SK-N-SH (cell line): ENCODE data around the gene GLDC. TPM values are rescaled to one million over a fixed set of nuclear protein-coding genes. Genes with fewer than 3 reads are reported as not detected.
"Not testable (repeated sequence)": the region's sequence is repeated elsewhere in the genome, so short reads cannot be mapped to it uniquely, and the experiment has no call there.

Source experiments
- CTCF ChIA-PET: fragments of 300-600, 350-600 bp; formaldehyde crosslinking; extraction: SDS; loops from one replicate; lab custom pipeline; 2021; lab: Yijun Ruan, JAX
- POLR2A ChIA-PET: fragments of 350-600 bp; sonication (Branson Sonifier 250); formaldehyde crosslinking; extraction: SDS; loops from one replicate; lab custom pipeline; 2020; ENCODE audit warnings: antibody characterized with exemption, inconsistent platforms; lab: Yijun Ruan, JAX
- DNase-seq: peaks from one replicate; pipeline ENCODE4 v3.0.0; 2012
- H2AFZ ChIP-seq: fragments of 200-600 bp; sonication (generic); 2 replicates; pipeline ENCODE4 v1.8.1; 2016; ENCODE audit warnings: antibody characterized with exemption, mild to moderate bottlenecking, low read depth
- H3F3A ChIP-seq: fragments of 200-600 bp; sonication (generic); replicated peaks from 2 replicates; pipeline ENCODE3; 2016; ENCODE audit warnings: antibody characterized with exemption, mild to moderate bottlenecking; ENCODE audit not compliant: insufficient read depth
- H3K27ac ChIP-seq, 2 experiments: fragments of 200-500 bp in 1 of 2; fragments of 200-600 bp in 1 of 2; sonication (Bioruptor generic) in 1 of 2; sonication (generic), shearing (Covaris generic) in 1 of 2; 2 replicates each; pipeline versions ENCODE4 v1.5.1 to v1.6.1; 2014 to 2016; ENCODE audit warnings: low read depth in 2 of 2, inconsistent platforms in 1 of 2, low read length in 1 of 2, mild to moderate bottlenecking in 1 of 2, mixed read lengths in 1 of 2
- H3K27me3 ChIP-seq: fragments of 200-600 bp; sonication (generic), shearing (Covaris generic); 2 replicates; pipeline ENCODE4 v1.6.1; 2016; ENCODE audit warnings: mixed run types; ENCODE audit not compliant: insufficient read depth
- H3K36me3 ChIP-seq, 2 experiments: fragments of 200-500 bp in 1 of 2; fragments of 200-600 bp in 1 of 2; sonication (Bioruptor generic) in 1 of 2; sonication (generic) in 1 of 2; replicated peaks in 1 of 2; 2 replicates each; pipeline versions ENCODE3 to v1.5.1; 2014 to 2016; ENCODE audit warnings: low read length in 1 of 2, mild to moderate bottlenecking in 1 of 2; ENCODE audit not compliant: insufficient read depth in 2 of 2, control insufficient read depth in 1 of 2
- H3K4me1 ChIP-seq, 2 experiments: fragments of 200-500 bp in 1 of 2; fragments of 200-600 bp in 1 of 2; sonication (Bioruptor generic) in 1 of 2; sonication (generic), shearing (Covaris generic) in 1 of 2; 2 replicates each; pipeline versions ENCODE4 v1.5.1 to v1.6.1; 2014 to 2016; ENCODE audit warnings: low read depth in 1 of 2, low read length in 1 of 2, mixed run types in 1 of 2; ENCODE audit not compliant: insufficient read depth in 2 of 2, control insufficient read depth in 1 of 2
- H3K4me2 ChIP-seq: fragments of 200-600 bp; sonication (generic), shearing (Covaris generic); 2 replicates; pipeline ENCODE4 v1.6.1; 2017; ENCODE audit warnings: mixed run types
- H3K4me3 ChIP-seq, 2 experiments: fragments of 200-500 bp in 1 of 2; fragments of 200-600 bp in 1 of 2; sonication (Bioruptor generic) in 1 of 2; sonication (generic), shearing (Covaris generic) in 1 of 2; 2 replicates each; pipeline versions ENCODE4 v1.5.1 to v1.8.1; 2014 to 2016; ENCODE audit warnings: low read depth in 2 of 2, inconsistent platforms in 1 of 2, low read length in 1 of 2, mild to moderate bottlenecking in 1 of 2, mixed read lengths in 1 of 2, moderate library complexity in 1 of 2
- H3K79me2 ChIP-seq: fragments of 200-600 bp; sonication (generic); 2 replicates; pipeline ENCODE4 v1.8.1; 2017; ENCODE audit warnings: mild to moderate bottlenecking; ENCODE audit not compliant: insufficient read depth
- H3K9ac ChIP-seq: fragments of 200-600 bp; sonication (generic); 2 replicates; pipeline ENCODE4 v1.6.1; 2017; ENCODE audit warnings: mixed run types
- H3K9me2 ChIP-seq: fragments of 200-600 bp; sonication (generic); 2 replicates; pipeline ENCODE4 v1.6.1; 2017; ENCODE audit warnings: mixed run types
- H3K9me3 ChIP-seq: fragments of 200-600 bp; sonication (generic); 2 replicates; pipeline ENCODE4 v1.6.1; 2017; ENCODE audit warnings: mixed run types, mild to moderate bottlenecking, moderate library complexity
- H4K20me1 ChIP-seq: fragments of 200-600 bp; sonication (generic); 2 replicates; pipeline ENCODE4 v1.6.1; 2017; ENCODE audit warnings: mild to moderate bottlenecking, mixed run types; ENCODE audit not compliant: insufficient read depth
- CHD2 ChIP-seq: fragments of 150-350 bp; IDR thresholded peaks from 2 replicates; pipeline ENCODE4 v1.6.1; 2018; ENCODE audit warnings: low read length; ENCODE audit not compliant: partially characterized antibody
- ELF1 ChIP-seq: IDR thresholded peaks from 2 replicates; pipeline ENCODE4 v1.4.0; 2012
- EP300 ChIP-seq, 2 experiments: IDR thresholded peaks; 2 replicates each; pipeline versions ENCODE4 v1.4.0 to v1.6.1; 2012; ENCODE audit warnings: borderline replicate concordance in 1 of 2, low read depth in 1 of 2, low read length in 1 of 2
- FOXJ3 ChIP-seq: sonication (generic); formaldehyde crosslinking; IDR thresholded peaks from 2 replicates; pipeline ENCODE4 v1.5.1; 2020; ENCODE audit warnings: mild to moderate bottlenecking, missing genetic modification reagents
- MEF2A ChIP-seq: IDR thresholded peaks from 2 replicates; pipeline ENCODE4 v1.4.0; 2012; ENCODE audit warnings: low read depth, borderline replicate concordance
- MXI1 ChIP-seq: IDR thresholded peaks from 2 replicates; pipeline ENCODE4 v1.6.1; 2012; ENCODE audit warnings: mild to moderate bottlenecking, low read depth, low read length, improper control_type of control experiment
- POLR2AphosphoS5 ChIP-seq: IDR thresholded peaks from 2 replicates; pipeline ENCODE4 v1.6.1; 2012; ENCODE audit warnings: low read depth, low read length
- RAD21 ChIP-seq: IDR thresholded peaks from 2 replicates; pipeline ENCODE4 v1.6.1; 2012; ENCODE audit warnings: mild to moderate bottlenecking, low read length
- TCF12 ChIP-seq: IDR thresholded peaks from 2 replicates; pipeline ENCODE4 v1.4.0; 2012
- TEAD4 ChIP-seq: IDR thresholded peaks from 2 replicates; pipeline ENCODE4 v1.4.0; 2012; ENCODE audit warnings: mild to moderate bottlenecking, borderline replicate concordance; ENCODE audit not compliant: insufficient read depth
- WGBS: methylation state at CpG from one replicate; pipeline ENCODE4 v1.1.6; 2017; ENCODE audit warnings: low lambda C conversion rate; 5-methylcytosine and 5-hydroxymethylcytosine counted together
- polyA plus RNA-seq, 3 experiments: library from polyadenylated mRNA; depleted of rRNA; stranded (reverse); fragments of >200 nt; gene quantifications; 2 replicates each; pipeline ENCODE4 v1.2.3, GENCODE V29; 2012
- TF ChIP-seq, protein P1 (sequence below): IDR thresholded peaks from 2 replicates; pipeline ENCODE4 v1.4.0; 2012; ENCODE audit warnings: low read depth, borderline replicate concordance
- TF ChIP-seq, protein P2 (sequence below): fragments of 200-600 bp; sonication (generic); IDR thresholded peaks from 2 replicates; pipeline ENCODE4 v1.6.1; 2017; ENCODE audit warnings: antibody characterized with exemption, mild to moderate bottlenecking, moderate library complexity
- TF ChIP-seq, protein P3 (sequence below): fragments of 150-350 bp; IDR thresholded peaks from 2 replicates; pipeline ENCODE4 v1.6.1; 2016; ENCODE audit warnings: mild to moderate bottlenecking, low read depth, low read length

Gene GLDC
- polyA plus RNA-seq, 1 of the 3 experiments (the other 2 are of a cell fraction), result 4.1 TPM

DNA sequence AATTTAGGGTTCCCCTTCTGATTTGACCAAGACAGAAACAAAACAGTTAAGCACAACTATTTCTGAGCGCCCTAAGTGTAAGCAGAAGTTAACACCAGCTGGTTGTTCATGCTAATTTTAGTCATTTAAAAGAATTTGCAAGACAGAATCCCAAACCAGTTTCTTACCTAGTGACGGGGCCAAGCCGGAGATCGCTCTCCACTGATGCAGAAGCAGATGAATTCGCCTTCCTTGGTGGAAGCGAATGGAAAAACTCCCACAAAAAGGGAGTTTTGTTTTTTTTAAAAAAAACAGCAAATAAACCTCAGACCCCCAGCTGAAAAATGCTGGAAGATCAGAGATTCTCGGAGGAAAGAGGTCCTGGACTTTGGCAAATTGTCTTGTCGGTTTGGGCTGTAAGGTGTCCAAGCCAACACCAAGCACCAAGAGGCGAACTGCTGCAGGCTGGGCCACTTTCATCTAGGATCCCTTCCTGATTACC, 47.4 kb upstream of the GLDC start:
- no peaks in the 10 kb centered on the region for H3K4me1 ChIP-seq
- H3K4me3 ChIP-seq, result no peak overlapping the region
- H3K27ac ChIP-seq, result no peak overlapping the region
- no peak for DNase-seq
- 86% methylated on average over 9 of the region's 9 CpGs for WGBS
- H3K36me3 ChIP-seq, result no peaks in the 10 kb centered on the region
- TF ChIP-seq ELF1, result no peak
- no peak for TF ChIP-seq MEF2A
- no peak for TF ChIP-seq MXI1
- TF ChIP-seq TCF12, result no peak
- no peak for TF ChIP-seq EP300 (IDR thresholded peaks at IDR 0.05; ENCODE audit: borderline replicate concordance in 1 of 2, low read depth in 1 of 2, low read length in 1 of 2)
- no peak for TF ChIP-seq RAD21
- no peak for TF ChIP-seq FOXJ3 (CRISPR knock-in tag)
- no peak for TF ChIP-seq POLR2AphosphoS5
- TF ChIP-seq, protein P1, sequence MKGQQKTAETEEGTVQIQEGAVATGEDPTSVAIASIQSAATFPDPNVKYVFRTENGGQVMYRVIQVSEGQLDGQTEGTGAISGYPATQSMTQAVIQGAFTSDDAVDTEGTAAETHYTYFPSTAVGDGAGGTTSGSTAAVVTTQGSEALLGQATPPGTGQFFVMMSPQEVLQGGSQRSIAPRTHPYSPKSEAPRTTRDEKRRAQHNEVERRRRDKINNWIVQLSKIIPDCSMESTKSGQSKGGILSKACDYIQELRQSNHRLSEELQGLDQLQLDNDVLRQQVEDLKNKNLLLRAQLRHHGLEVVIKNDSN, result no peak
- TF ChIP-seq, all 33 proteins: peak for 0
- no peaks in the 10 kb centered on the region for H3K9me3 ChIP-seq
- CTCF ChIA-PET, result no interaction called here
- H3K27me3 ChIP-seq, result no peaks in the 10 kb centered on the region
- no peaks in the 10 kb centered on the region for H3K79me2 ChIP-seq
- no peaks in the 10 kb centered on the region for H3K9me2 ChIP-seq
- no peaks in the 10 kb centered on the region for H3F3A ChIP-seq
- POLR2A ChIA-PET, result no interaction called here
- no peaks in the 10 kb centered on the region for H4K20me1 ChIP-seq
- H2AFZ ChIP-seq, result no peak overlapping the region
- no peak overlapping the region for H3K4me2 ChIP-seq
- no peak overlapping the region for H3K9ac ChIP-seq

DNA sequence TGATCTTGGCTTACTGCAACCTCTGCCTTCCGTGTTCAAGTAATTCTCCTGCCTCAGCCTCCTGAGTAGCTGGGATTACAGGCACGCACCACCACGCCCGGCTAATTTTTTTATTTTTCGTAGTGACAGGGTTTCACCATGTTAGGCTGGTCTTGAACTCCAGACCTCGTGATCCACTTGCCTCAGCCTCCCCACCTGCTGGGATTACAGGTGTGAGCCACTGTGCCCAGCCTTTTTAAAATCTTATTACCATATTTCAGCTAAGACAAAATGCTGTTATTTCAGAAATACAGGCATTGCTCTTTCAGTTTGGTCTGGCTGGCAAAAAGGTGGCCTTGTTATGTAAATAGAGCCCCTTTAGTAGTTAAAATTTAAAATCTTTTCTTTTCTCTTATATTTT, 46.9 kb upstream of the GLDC start:
- ChIA-PET POLR2A (no interaction called here), CTCF (no interaction called here)
- H3K27ac ChIP-seq, result no peak overlapping the region
- 95% methylated on average over 6 of the region's 6 CpGs for WGBS
- no peaks in the 10 kb centered on the region for H3K4me1 ChIP-seq
- H3K9ac ChIP-seq, result no peak overlapping the region
- H3K9me2 ChIP-seq, result no peaks in the 10 kb centered on the region
- no peak for DNase-seq
- no peak overlapping the region for H2AFZ ChIP-seq
- no peak overlapping the region for H3K4me2 ChIP-seq
- no peaks in the 10 kb centered on the region for H3K9me3 ChIP-seq
- H3K79me2 ChIP-seq, result no peaks in the 10 kb centered on the region
- no peaks in the 10 kb centered on the region for H4K20me1 ChIP-seq
- no peaks in the 10 kb centered on the region for H3K27me3 ChIP-seq
- no peak overlapping the region for H3K4me3 ChIP-seq
- H3K36me3 ChIP-seq, result no peaks in the 10 kb centered on the region
- H3F3A ChIP-seq, result no peaks in the 10 kb centered on the region
- TF ChIP-seq, protein P2, sequence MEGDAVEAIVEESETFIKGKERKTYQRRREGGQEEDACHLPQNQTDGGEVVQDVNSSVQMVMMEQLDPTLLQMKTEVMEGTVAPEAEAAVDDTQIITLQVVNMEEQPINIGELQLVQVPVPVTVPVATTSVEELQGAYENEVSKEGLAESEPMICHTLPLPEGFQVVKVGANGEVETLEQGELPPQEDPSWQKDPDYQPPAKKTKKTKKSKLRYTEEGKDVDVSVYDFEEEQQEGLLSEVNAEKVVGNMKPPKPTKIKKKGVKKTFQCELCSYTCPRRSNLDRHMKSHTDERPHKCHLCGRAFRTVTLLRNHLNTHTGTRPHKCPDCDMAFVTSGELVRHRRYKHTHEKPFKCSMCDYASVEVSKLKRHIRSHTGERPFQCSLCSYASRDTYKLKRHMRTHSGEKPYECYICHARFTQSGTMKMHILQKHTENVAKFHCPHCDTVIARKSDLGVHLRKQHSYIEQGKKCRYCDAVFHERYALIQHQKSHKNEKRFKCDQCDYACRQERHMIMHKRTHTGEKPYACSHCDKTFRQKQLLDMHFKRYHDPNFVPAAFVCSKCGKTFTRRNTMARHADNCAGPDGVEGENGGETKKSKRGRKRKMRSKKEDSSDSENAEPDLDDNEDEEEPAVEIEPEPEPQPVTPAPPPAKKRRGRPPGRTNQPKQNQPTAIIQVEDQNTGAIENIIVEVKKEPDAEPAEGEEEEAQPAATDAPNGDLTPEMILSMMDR, result no peak
- TF ChIP-seq, protein P3, sequence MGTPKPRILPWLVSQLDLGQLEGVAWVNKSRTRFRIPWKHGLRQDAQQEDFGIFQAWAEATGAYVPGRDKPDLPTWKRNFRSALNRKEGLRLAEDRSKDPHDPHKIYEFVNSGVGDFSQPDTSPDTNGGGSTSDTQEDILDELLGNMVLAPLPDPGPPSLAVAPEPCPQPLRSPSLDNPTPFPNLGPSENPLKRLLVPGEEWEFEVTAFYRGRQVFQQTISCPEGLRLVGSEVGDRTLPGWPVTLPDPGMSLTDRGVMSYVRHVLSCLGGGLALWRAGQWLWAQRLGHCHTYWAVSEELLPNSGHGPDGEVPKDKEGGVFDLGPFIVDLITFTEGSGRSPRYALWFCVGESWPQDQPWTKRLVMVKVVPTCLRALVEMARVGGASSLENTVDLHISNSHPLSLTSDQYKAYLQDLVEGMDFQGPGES, result no peak
- TF ChIP-seq CHD2 (no peak), POLR2AphosphoS5 (no peak), MXI1 (no peak), TCF12 (no peak), TEAD4 (no peak)

DNA sequence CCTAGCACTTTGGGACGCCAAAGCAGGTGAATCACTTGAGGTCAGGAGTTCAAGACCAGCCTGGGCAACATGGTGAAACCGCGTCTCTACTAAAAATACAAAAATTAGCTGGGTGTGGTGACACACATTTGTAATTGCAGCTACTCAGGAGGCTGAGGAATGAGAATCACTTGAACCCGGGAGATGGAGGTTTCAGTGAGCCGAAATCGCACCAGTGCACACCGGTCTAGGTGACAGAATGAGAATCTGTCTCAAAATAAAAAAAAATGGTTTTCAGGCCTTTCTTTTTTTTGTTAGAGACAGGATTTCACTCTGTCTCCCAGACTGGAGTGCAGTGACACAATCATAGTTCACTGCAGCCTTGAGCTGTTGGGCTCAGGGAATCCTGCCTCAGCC, 45.1 kb upstream of the GLDC start:
- POLR2A ChIA-PET, result interaction anchor here (0.7 to 1.0 kb wide), 2 partner anchors 9 to 136 kb away, joined by 4 to 5 read pairs; no protein-coding TSS in a partner anchor
- H3K9me3 ChIP-seq, H3F3A ChIP-seq, DNase-seq, H3K27me3 ChIP-seq, H2AFZ ChIP-seq, H3K4me1 ChIP-seq, CTCF ChIA-PET, H3K9ac ChIP-seq, H3K4me2 ChIP-seq, H3K9me2 ChIP-seq, H3K36me3 ChIP-seq, H3K27ac ChIP-seq, H4K20me1 ChIP-seq, H3K79me2 ChIP-seq, H3K4me3 ChIP-seq: not testable (repeated sequence)
- WGBS, result 93% methylated on average over 7 of the region's 7 CpGs
